HepG2 (cell line): ENCODE data around the gene SH3BGR. TPM values are rescaled to one million over a fixed set of nuclear protein-coding genes. Genes with fewer than 3 reads are reported as not detected.

Experiments used
- ARID2 ChIP-seq: sonication (generic); formaldehyde crosslinking; IDR thresholded peaks from 2 replicates; pipeline ENCODE4 v1.8.1; 2022; ENCODE audit warnings: mild to moderate bottlenecking, missing genetic modification reagents, borderline replicate concordance
- CBFB ChIP-seq: sonication (generic); formaldehyde crosslinking; IDR thresholded peaks from 2 replicates; pipeline ENCODE4 v1.4.0; 2020; ENCODE audit warnings: missing genetic modification reagents
- DR1 ChIP-seq: sonication (generic); formaldehyde crosslinking; IDR thresholded peaks from 2 replicates; pipeline ENCODE4 v1.8.0; 2021; ENCODE audit warnings: mild to moderate bottlenecking, missing genetic modification reagents, inconsistent platforms
- ERF ChIP-seq: IDR thresholded peaks from 2 replicates; pipeline ENCODE4 v1.6.1; 2018; ENCODE audit warnings: missing biosample characterization, missing genetic modification reagents
- IRX3 ChIP-seq: sonication (generic); formaldehyde crosslinking; IDR thresholded peaks from 2 replicates; pipeline ENCODE4 v1.8.1; 2023; ENCODE audit warnings: mild to moderate bottlenecking, low read depth, missing genetic modification reagents, borderline replicate concordance
- KDM2A ChIP-seq: sonication (generic); formaldehyde crosslinking; IDR thresholded peaks from 2 replicates; pipeline ENCODE4 v1.4.0; 2020; ENCODE audit warnings: low read depth, missing genetic modification reagents, borderline replicate concordance
- KDM5B ChIP-seq: sonication (generic); formaldehyde crosslinking; IDR thresholded peaks from 2 replicates; pipeline ENCODE4 v1.4.0; 2020; ENCODE audit warnings: missing genetic modification reagents, mild to moderate bottlenecking, borderline replicate concordance
- LBX2 ChIP-seq: sonication (generic); formaldehyde crosslinking; IDR thresholded peaks from 2 replicates; pipeline ENCODE4 v1.5.0; 2020; ENCODE audit warnings: missing genetic modification reagents, mild to moderate bottlenecking, borderline replicate concordance
- MIXL1 ChIP-seq: IDR thresholded peaks from 2 replicates; pipeline ENCODE4 v1.6.1; 2016
- RAD21 ChIP-seq: fragments of 450-650 bp; formaldehyde crosslinking; IDR thresholded peaks from 2 replicates; pipeline ENCODE4 v1.5.0; 2020; ENCODE audit warnings: mild to moderate bottlenecking
- TGIF2 ChIP-seq: IDR thresholded peaks from 2 replicates; pipeline ENCODE4 v1.6.1; 2016; ENCODE audit warnings: control low read depth, missing compliant biosample characterization
- TRIM22 ChIP-seq: fragments of 450-650 bp; IDR thresholded peaks from 2 replicates; pipeline ENCODE4 v1.6.1; 2017
- ZBTB1 ChIP-seq: sonication (generic); formaldehyde crosslinking; IDR thresholded peaks from 2 replicates; pipeline ENCODE4 v1.4.0; 2020; ENCODE audit warnings: missing genetic modification reagents, borderline replicate concordance
- ZFP82 ChIP-seq: sonication (generic); formaldehyde crosslinking; IDR thresholded peaks from 2 replicates; pipeline ENCODE4 v1.5.1; 2020; ENCODE audit warnings: mild to moderate bottlenecking, missing genetic modification reagents, borderline replicate concordance
- ZNF142 ChIP-seq: sonication (generic); formaldehyde crosslinking; IDR thresholded peaks from 2 replicates; pipeline ENCODE4 v1.4.0; 2020; ENCODE audit warnings: missing genetic modification reagents
- ZNF205 ChIP-seq: IDR thresholded peaks from 2 replicates; pipeline ENCODE4 v1.6.1; 2018; ENCODE audit warnings: missing biosample characterization, missing genetic modification reagents
- ZNF264 ChIP-seq: sonication (generic); formaldehyde crosslinking; IDR thresholded peaks from 2 replicates; pipeline ENCODE4 v1.4.0; 2020; ENCODE audit warnings: missing genetic modification reagents
- ZNF501 ChIP-seq: sonication (generic); formaldehyde crosslinking; IDR thresholded peaks from 2 replicates; pipeline ENCODE4 v1.5.1; 2020; ENCODE audit warnings: mild to moderate bottlenecking, moderate library complexity, missing genetic modification reagents
- ZNF777 ChIP-seq: sonication (generic); formaldehyde crosslinking; IDR thresholded peaks from 2 replicates; pipeline ENCODE4 v1.4.0; 2020; ENCODE audit warnings: missing genetic modification reagents
- ZNF816 ChIP-seq: sonication (generic); formaldehyde crosslinking; IDR thresholded peaks from 2 replicates; pipeline ENCODE4 v1.8.0; 2022; ENCODE audit warnings: missing genetic modification reagents, mild to moderate bottlenecking, borderline replicate concordance
- ZNF883 ChIP-seq: sonication (generic); formaldehyde crosslinking; IDR thresholded peaks from 2 replicates; pipeline ENCODE4 v1.5.1; 2020; ENCODE audit warnings: mild to moderate bottlenecking, missing genetic modification reagents; ENCODE audit errors: not compliant biosample characterization
- polyA plus RNA-seq, 8 experiments: library from polyadenylated mRNA; depleted of rRNA in 3 of 8; stranded (reverse) in 7 of 8; unstranded in 1 of 8; fragments of >200 nt; fragmentation: Illumina TruSeq in 4 of 8; extraction: Trizol in 4 of 8; gene quantifications; 2 replicates each; pipeline versions ENCODE4 v1.2.1 to v1.2.3, GENCODE V29; 2011 to 2016; ENCODE audit warnings: low read depth in 4 of 8, missing spikeins in 1 of 8, mixed read lengths in 1 of 8; ENCODE audit not compliant: insufficient read depth in 1 of 8
- total RNA-seq, 5 experiments: library from RNA; depleted of rRNA; stranded (reverse); fragments of >200 nt; fragmentation: Illumina TruSeq; extraction: Trizol; gene quantifications; 2 replicates each; pipeline ENCODE4 v1.2.3, GENCODE V29; 2016; ENCODE audit warnings: low read depth in 1 of 5

SH3BGR gene
- total and polyA plus RNA-seq, 2 of the 13 experiments (the other 11 are each of a cell fraction or from before 2014, with no cell fraction given) = 0.48 TPM; not detected in 1

- TF ChIP-seq TRIM22 (no peak), KDM5B (CRISPR knock-in tag) (peak; percentile 73; the same call in 1 of the 2 replicates), CBFB (0 out of 2 replicates have a peak, but pooled peaks have one; percentile 48), ZBTB1 (CRISPR knock-in tag) (no peak), ZNF816 (CRISPR knock-in tag) (peak; percentile 53; the same call in 1 of the 2 replicates), ZFP82 (CRISPR knock-in tag) (peak; percentile 69; the same call in 1 of the 2 replicates), ARID2 (CRISPR knock-in tag) (no peak), DR1 (peak; percentile 40; the same call in 1 of the 2 replicates), LBX2 (0 out of 2 replicates have a peak, but pooled peaks have one; percentile 21), TGIF2 (CRISPR knock-in tag) (0 out of 2 replicates have a peak, but pooled peaks have one; percentile 59), ZNF205 (CRISPR knock-in tag) (0 out of 2 replicates have a peak, but pooled peaks have one; percentile 31), IRX3 (CRISPR knock-in tag) (peak; percentile 57; the same call in 1 of the 2 replicates), RAD21 (0 out of 2 replicates have a peak, but pooled peaks have one; percentile 5), MIXL1 (CRISPR knock-in tag) (0 out of 2 replicates have a peak, but pooled peaks have one; percentile 12), ZNF264 (peak; percentile 49; the same call in 1 of the 2 replicates), ERF (CRISPR knock-in tag) (peak; percentile 25; the same call in 1 of the 2 replicates), ZNF501 (0 out of 2 replicates have a peak, but pooled peaks have one; percentile 41), KDM2A (CRISPR knock-in tag) (peak; percentile 64; the same call in 1 of the 2 replicates), ZNF777 (CRISPR knock-in tag) (peak; percentile 20; the same call in 1 of the 2 replicates), ZNF142 (CRISPR knock-in tag) (0 out of 2 replicates have a peak, but pooled peaks have one; percentile 29), ZNF883 (peak; percentile 83)
These were observed 6.2 kb upstream of the SH3BGR start, which contains the start of gene LCA5L (continued) for GRCh38 chr21:39445321-39446269.
